GM13977 (cell line): ENCODE measurements around the gene FAIM2.

Source experiments
- DNase-seq: peaks from one replicate; pipeline ENCODE4 v3.0.0; 2012; ENCODE audit warnings: low spot score
- CTCF ChIP-seq: IDR thresholded peaks from 2 replicates; pipeline ENCODE4 v1.5.1; 2012; ENCODE audit warnings: mild to moderate bottlenecking, control low read depth; ENCODE audit not compliant: insufficient read depth; ENCODE audit errors: extremely low read depth, missing control alignments
- in situ Hi-C: fragments of 300-500 bp; cut with MboI; formaldehyde crosslinking; loops from one replicate; pipeline ENCODE4 v1.12.0; 2022; ENCODE audit warnings: low sequenced_read_pairs, low pct_unique_long_range_greater_than_20kb, mixed read lengths, inconsistent platforms; ENCODE audit not compliant: unreplicated experiment

The FAIM2 gene

GRCh38 chr12:49870501-49871262 is 33.0 kb downstream of the FAIM2 start:
- in situ Hi-C loops, result no loop called here
- DNase-seq, result no peak
- TF ChIP-seq CTCF, result no peak

GRCh38 chr12:49869816-49870500 is 33.7 kb downstream of the FAIM2 start:
- DNase-seq, result no peak
- no peak for TF ChIP-seq CTCF
- in situ Hi-C loops, result no loop called here

GRCh38 chr12:49868952-49869815 is 34.5 kb downstream of the FAIM2 start:
- in situ Hi-C loops, result no loop called here
- no peak for DNase-seq
- TF ChIP-seq CTCF, result no peak

GRCh38 chr12:49868449-49868848 is 35.3 kb downstream of the FAIM2 start:
- in situ Hi-C loops, result no loop called here
- no peak for TF ChIP-seq CTCF
- DNase-seq, result no peak

- in situ Hi-C loops, result no loop called here
- DNase-seq, result no peak
- TF ChIP-seq CTCF, result no peak
Measured at GRCh38 chr12:49867570-49868341, 35.9 kb downstream of the FAIM2 start.

GRCh38 chr12:49866859-49867569 is 36.7 kb downstream of the FAIM2 start:
- in situ Hi-C loops, result no loop called here
- DNase-seq, result peak; percentile 93
- TF ChIP-seq CTCF, result peak; percentile 94
